HCT116 (cell line): ENCODE results near the gene RBM33.

Source experiments
- CTCF ChIP-seq, 3 experiments: fragments of 200-600 bp in 1 of 3; sonication (generic) in 1 of 3; IDR thresholded peaks in 2 of 3; conservative IDR thresholded peaks in 1 of 3; 2 replicates each; pipeline ENCODE4 v1.5.1; 2012 to 2017; ENCODE audit warnings: low read depth in 2 of 3, low read length in 2 of 3, antibody characterized with exemption in 1 of 3, borderline replicate concordance in 1 of 3, control low read depth in 1 of 3, mild to moderate bottlenecking in 1 of 3, mixed read lengths in 1 of 3, mixed run types in 1 of 3, moderate library complexity in 1 of 3; ENCODE audit not compliant: insufficient read depth in 1 of 3
- POLR2A ChIP-seq: IDR thresholded peaks from 2 replicates; pipeline ENCODE4 v1.7.0; 2011; ENCODE audit warnings: borderline replicate concordance; ENCODE audit not compliant: insufficient read depth, insufficient read length; ENCODE audit errors: extremely low read depth

- no peak for TF ChIP-seq POLR2A
- no peak for TF ChIP-seq CTCF (IDR thresholded peaks at IDR 0.05 in 2 of 3, conservative IDR thresholded peaks at IDR 0.05 in 1 of 3; ENCODE audit: borderline replicate concordance in 1 of 3, insufficient read depth in 1 of 3, low read depth in 2 of 3, low read length in 2 of 3)
These were observed 109.7 kb downstream of the RBM33 start for GRCh38 chr7:155754165-155754564.
